ENCODE measurements around the gene HUS1B. TPM values are rescaled to one million over a fixed set of nuclear protein-coding genes. Genes with fewer than 3 reads are reported as not detected.

HUS1B gene
- total RNA-seq, 1 experiment from 2014 or later: 0.71 TPM

DNA sequence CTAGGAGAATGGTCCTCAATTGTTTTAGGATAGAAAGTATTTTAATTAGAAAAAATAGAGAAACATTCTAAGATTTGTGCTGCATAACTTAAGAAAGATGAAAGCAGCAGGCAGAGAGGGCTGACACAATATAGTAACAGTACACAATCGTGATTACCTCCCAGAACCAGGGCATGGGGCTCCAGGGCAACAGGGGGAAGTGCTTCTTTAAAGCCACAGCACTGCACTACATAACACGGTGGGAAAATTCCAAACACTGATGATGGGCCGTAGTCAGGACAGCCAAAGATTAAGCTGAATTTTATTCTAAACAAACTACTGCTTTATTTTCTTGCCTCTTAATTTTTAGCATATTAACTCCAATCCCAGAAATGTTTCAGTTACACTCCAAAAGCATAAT is 21.6 kb upstream of the HUS1B start:
- Mint-ChIP-seq H3K4me1 (ENCODE audit: low read depth, unreplicated experiment) (peaks cover 14% of the 10 kb centered on the region), H3K27ac (ENCODE audit: unreplicated experiment) (no peak overlapping the region), H3K4me3 (ENCODE audit: low read depth, unreplicated experiment) (no peak overlapping the region), H3K36me3 (ENCODE audit: insufficient read depth, unreplicated experiment) (no peaks in the 10 kb centered on the region), H3K27me3 (ENCODE audit: unreplicated experiment) (no peaks in the 10 kb centered on the region), H3K9me3 (ENCODE audit: low read depth, unreplicated experiment) (no peaks in the 10 kb centered on the region)
- CTCF ChIA-PET: no interaction called here
- BruUV-seq (replicated peaks): no TSS peak
- TF ChIP-seq, protein P1, sequence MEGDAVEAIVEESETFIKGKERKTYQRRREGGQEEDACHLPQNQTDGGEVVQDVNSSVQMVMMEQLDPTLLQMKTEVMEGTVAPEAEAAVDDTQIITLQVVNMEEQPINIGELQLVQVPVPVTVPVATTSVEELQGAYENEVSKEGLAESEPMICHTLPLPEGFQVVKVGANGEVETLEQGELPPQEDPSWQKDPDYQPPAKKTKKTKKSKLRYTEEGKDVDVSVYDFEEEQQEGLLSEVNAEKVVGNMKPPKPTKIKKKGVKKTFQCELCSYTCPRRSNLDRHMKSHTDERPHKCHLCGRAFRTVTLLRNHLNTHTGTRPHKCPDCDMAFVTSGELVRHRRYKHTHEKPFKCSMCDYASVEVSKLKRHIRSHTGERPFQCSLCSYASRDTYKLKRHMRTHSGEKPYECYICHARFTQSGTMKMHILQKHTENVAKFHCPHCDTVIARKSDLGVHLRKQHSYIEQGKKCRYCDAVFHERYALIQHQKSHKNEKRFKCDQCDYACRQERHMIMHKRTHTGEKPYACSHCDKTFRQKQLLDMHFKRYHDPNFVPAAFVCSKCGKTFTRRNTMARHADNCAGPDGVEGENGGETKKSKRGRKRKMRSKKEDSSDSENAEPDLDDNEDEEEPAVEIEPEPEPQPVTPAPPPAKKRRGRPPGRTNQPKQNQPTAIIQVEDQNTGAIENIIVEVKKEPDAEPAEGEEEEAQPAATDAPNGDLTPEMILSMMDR (IDR thresholded peaks at IDR 0.05; ENCODE audit: unreplicated experiment): no peak
- no peak for DNase-seq
- intact Hi-C loops (cut with micrococcal nuclease; ENCODE audit: unreplicated experiment): no loop called here

DNA sequence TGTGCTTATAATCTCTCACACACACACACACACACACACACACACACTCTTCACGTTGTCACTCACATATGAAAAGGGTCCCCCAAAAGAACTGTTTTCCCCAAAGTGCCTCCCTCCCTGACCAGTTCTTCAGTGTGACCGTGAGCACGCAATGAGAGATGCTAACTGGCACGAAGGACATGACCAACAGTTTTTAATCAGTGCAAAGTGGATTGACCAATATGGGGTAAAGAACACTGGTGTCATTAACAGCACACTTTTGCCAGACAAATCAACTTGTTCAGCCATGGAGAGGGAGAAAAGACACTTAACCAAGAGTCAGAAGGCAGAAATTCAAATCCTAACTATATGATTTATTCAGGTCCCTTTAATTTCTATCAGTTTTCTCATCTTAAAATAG is 21.0 kb upstream of the HUS1B start:
- CTCF ChIA-PET: no interaction called here
- Mint-ChIP-seq H3K4me1 (ENCODE audit: low read depth, unreplicated experiment) (peaks cover 12% of the 10 kb centered on the region), H3K9me3 (ENCODE audit: low read depth, unreplicated experiment) (no peaks in the 10 kb centered on the region), H3K27me3 (ENCODE audit: unreplicated experiment) (no peaks in the 10 kb centered on the region), H3K4me3 (ENCODE audit: low read depth, unreplicated experiment) (no peak overlapping the region), H3K36me3 (ENCODE audit: insufficient read depth, unreplicated experiment) (no peaks in the 10 kb centered on the region), H3K27ac (ENCODE audit: unreplicated experiment) (no peak overlapping the region)
- BruUV-seq (replicated peaks): no TSS peak
- TF ChIP-seq, protein P1 (IDR thresholded peaks at IDR 0.05; ENCODE audit: unreplicated experiment): no peak
- intact Hi-C loops (cut with micrococcal nuclease; ENCODE audit: unreplicated experiment): no loop called here
- no peak for DNase-seq

DNA sequence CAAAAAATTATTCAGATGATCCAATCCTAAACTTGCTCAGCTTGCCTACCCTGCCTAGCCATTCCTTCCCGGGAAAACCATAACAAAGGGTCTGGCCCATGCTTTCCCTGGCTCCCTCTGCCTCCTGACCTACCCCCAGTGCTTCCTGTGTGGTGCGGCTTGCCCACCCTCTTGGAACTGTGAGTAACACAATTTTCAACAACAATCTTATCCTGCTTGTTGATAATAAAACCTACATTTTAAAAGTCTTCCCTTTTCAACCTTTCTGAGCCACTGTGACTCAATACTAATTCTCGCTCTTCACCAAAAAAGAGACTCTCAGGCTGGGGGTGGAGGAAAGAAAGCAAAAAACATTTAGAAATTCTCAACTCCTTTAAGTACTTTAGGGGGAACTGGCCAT is 18.1 kb upstream of the HUS1B start:
- TF ChIP-seq, protein P1 (IDR thresholded peaks at IDR 0.05; ENCODE audit: unreplicated experiment): no peak
- CTCF ChIA-PET: no interaction called here
- intact Hi-C loops (cut with micrococcal nuclease; ENCODE audit: unreplicated experiment): no loop called here
- BruUV-seq (replicated peaks): no TSS peak
- Mint-ChIP-seq H3K36me3 (ENCODE audit: insufficient read depth, unreplicated experiment) (no peaks in the 10 kb centered on the region), H3K9me3 (ENCODE audit: low read depth, unreplicated experiment) (no peaks in the 10 kb centered on the region), H3K4me1 (ENCODE audit: low read depth, unreplicated experiment) (no peaks in the 10 kb centered on the region), H3K27me3 (ENCODE audit: unreplicated experiment) (no peaks in the 10 kb centered on the region), H3K4me3 (ENCODE audit: low read depth, unreplicated experiment) (no peak overlapping the region), H3K27ac (ENCODE audit: unreplicated experiment) (no peak overlapping the region)
- DNase-seq: no peak

DNA sequence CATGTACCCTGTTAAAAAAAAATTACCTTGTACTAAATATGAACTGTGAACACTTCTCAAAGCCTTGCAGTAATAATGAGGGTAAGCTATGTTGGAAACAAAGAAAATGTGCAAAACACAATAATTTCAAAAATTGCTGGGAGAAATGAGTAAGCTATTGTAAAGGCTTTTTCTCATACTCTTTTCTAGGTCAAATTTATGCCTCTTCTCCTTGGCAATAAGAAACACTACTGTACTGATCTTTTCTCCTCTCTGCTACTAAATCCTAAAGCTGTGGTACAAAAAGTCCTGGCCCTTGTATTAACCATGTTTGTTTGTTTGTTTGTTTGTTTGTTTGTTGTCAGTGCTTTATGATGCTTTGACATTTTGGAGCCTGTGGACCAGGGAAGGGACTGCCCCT is 17.5 kb upstream of the HUS1B start:
- no peak for DNase-seq
- Mint-ChIP-seq H3K27ac (ENCODE audit: unreplicated experiment) (no peak overlapping the region), H3K36me3 (ENCODE audit: insufficient read depth, unreplicated experiment) (no peaks in the 10 kb centered on the region), H3K4me3 (ENCODE audit: low read depth, unreplicated experiment) (no peak overlapping the region), H3K9me3 (ENCODE audit: low read depth, unreplicated experiment) (no peaks in the 10 kb centered on the region), H3K27me3 (ENCODE audit: unreplicated experiment) (no peaks in the 10 kb centered on the region), H3K4me1 (ENCODE audit: low read depth, unreplicated experiment) (no peaks in the 10 kb centered on the region)
- no TSS peak for BruUV-seq (replicated peaks)
- CTCF ChIA-PET: no interaction called here
- intact Hi-C loops (cut with micrococcal nuclease; ENCODE audit: unreplicated experiment): no loop called here
- TF ChIP-seq, protein P1 (IDR thresholded peaks at IDR 0.05; ENCODE audit: unreplicated experiment): no peak

Measured in Calu3 (cell line).